Measurements from ENCODE around the gene LTF. TPM values are rescaled to one million over a fixed set of nuclear protein-coding genes. Genes with fewer than 3 reads are reported as not detected.

The LTF gene
- total RNA-seq, 1 donor from 2014 or later: 0.51 TPM

DNA sequence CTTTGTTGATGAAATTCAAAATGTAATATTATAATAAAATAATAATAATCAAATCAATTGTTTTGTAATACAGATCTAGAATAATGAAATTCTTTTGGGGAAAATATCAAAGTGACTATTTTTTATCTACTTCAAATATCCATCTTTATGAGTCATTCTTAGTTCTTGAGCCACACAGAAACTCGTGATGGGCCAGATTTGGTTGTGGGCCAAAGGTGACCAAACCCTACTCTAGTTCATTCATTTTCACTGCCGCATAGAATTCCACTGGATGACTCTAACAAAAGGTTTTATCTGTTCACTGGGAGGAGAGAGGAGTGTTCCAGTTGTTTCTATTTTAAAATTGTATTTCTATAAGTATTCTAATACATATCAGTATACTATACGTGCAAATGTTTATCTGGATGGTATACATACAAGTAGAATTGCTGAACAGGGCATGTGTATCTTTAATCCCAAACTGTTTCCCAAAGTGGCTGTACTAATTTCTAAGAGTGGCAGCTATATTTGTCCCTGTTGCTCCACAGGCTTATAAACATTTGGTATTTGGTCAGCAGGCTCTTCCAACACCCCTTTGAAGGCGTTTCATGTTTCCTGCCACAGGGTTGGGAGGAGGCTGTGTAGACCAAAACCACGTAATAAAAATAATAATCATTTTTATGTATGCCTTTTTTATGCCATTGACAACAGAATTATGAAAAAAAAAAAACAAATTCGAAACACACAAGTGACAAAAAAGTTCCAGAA, 25.8 kb upstream of the LTF start:
- no peak for DNase-seq

DNA sequence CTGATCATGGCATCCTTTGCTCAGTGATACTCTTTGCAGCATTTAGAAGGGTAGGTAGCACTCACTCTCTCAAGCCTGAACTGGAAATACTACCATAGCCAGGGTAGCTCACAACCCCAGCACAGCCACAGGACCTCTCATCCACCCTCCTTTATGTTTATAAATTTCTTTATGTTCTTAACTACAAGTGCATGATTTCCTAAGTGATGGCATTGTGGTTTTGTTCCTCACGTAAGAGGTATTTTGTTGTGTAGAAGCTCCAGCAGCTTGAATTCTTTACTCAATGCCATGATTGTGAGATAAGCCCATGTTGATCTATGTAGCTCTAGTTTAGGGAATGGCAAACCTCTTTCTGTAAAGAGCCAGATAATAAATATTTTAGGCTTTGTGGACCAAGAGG, 25.2 kb upstream of the LTF start:
- no peak for DNase-seq

DNA sequence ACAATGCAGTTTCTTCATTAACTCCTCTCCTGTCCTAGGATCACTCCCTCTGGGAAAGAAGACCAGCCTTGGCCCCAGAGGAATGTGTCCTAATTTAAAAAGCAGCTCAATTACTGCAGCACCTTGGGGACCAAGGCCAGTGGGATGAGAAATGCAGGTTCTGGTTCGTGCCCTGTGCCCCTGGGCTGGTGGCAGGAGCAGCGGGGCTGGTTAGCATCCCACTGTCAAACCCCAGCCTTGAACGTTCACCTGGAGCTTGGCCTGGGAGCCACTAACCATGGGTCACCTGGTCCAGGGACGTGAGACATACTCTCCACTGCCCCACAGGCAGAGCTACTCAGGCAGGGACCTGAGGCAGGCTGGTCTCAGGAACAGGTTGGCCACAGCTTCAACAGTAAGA, 24.7 kb upstream of the LTF start:
- no peak for DNase-seq

GRCh38 chr3:46488735-46489361, 24.1 kb upstream of the LTF start:
- peak; percentile 94 for DNase-seq

DNA sequence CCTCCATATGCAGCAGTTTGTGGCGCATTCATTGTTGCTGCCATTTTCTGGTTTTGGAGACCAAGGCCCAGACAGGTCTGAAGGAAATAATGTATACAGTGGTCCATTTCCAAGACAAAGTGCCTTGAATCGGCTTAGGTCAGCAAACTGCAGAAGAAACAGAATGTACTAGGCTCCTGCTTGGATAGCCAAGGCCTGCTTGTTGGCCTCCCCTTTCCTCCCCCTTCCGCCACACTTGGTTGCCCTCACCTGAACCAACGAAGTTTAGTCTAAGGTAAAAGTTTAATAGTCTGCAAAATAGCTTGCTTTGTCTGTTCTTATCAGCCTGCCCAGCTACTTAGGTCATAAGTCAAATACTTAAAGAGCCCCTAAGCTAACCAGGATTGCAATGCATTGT, 21.1 kb upstream of the LTF start:
- no peak for DNase-seq

- DNase-seq: no peak
Measured at GRCh38 chr3:46484911-46485778, 20.4 kb upstream of the LTF start.

DNA sequence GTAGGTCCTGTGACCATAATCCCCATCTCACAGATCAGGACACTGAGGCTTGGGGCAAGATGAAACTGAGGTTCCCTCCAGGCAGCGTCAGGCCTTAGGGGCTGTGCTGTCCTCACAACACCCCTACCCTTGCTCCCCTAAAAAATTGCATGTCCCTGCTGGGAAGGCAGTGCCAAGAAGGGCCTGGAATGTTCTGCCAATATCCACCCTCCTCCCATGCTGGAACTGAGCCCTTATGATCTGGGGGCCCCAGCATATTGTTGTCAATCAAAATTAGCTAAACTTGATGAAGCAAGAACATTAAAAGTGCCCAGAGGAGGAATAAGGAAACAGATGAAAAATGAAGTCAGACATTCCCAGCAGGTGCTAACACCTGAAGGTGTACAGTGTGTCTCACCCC, 19.7 kb upstream of the LTF start:
- no peak for DNase-seq

GRCh38 chr3:46483825-46484224, 19.1 kb upstream of the LTF start:
- no peak for DNase-seq

DNA sequence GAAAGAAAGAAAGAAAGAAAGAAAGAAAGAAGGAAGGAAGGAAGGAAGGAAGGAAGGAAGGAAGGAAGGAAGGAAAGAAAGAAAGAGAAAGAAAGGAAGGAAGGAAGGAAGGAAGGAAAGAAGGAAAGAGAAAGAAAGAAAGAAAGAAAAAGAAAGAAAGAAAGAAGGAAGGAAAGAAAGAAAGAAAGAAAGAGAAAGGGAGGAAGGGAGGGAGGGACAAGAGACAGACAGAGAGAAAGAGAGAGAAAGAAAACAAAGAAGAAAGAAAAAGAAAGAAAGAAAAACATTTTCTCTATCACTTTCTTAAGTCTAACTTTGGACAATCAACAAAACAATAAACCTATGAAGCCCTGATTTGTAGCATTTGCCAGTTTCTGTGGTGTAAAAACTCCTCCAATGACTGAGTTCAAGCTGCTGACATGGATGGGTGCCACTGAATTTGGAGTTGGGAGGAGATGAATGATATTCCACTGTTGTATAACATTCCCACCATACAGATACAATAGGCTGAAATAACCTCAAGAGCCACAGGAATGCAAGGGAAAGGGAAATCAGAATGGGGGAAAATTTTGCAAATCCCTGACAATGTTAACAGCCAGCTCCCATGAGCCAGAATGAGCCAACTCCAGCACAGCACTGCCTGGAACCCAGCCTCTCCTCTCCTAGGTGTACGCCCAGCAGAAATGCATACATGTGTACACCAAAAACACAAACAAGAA, 18.1 kb upstream of the LTF start:
- DNase-seq: no peak

DNA sequence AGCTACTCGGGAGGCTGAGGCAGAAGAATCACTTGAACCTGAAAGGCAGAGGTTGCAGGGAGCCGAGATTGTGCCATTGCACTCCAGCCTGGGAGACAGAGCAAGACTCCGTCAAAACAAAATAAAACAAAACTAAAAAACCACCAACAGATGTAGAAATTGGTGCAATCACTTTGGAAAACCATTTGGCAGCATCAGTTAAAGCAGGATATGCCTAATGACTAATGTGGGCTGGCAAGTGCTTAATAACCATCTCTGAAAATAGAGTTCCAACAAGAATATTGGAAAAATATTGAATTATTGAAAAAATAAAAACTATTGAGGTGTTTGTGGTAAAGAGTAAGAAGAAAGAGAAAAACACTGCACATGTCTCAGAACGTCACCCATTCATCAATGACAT, 16.9 kb upstream of the LTF start:
- DNase-seq: no peak

- no peak for DNase-seq
Measured at GRCh38 chr3:46480491-46481195, 15.9 kb upstream of the LTF start.

GRCh38 chr3:46479696-46480095, 15.0 kb upstream of the LTF start:
- no peak for DNase-seq

DNA sequence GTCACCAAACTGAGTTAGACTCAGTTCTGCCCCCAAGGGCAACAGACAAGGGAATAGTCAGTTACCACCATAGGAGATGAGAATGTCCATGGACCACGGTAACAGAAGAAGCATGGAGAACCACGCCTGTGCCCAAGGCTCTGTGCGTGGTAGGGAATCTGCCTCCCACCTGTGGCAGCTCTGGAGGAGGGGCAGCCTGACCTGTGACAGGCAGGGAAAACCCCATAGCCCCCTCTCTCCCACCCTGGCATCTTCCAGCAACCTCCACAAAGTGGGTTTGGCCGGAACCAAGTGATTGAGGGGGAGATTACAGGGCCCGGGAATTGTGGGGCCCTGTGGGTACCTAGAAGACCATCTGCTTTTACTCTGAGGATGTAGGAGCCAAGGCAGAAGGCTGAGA, 14.3 kb upstream of the LTF start:
- DNase-seq: no peak

DNA sequence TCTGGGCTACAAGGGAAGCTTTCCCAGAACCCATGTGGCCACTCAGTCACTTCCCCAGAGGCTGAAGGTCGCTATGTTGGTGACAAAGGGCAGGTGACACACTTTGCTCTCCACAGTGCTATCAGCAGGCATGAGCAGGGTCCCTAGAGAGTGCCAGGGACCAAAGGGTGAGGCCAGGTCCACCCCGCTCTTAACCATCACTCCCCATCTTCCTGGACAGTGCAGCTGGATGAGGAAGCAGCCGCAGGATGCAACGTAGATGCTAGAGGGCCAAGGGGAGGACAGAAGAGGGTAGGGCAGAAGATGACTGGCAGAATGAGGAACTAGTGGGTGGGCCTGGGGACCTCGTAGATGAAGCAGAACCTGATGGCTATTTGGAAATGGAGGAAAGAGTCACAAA, 13.6 kb upstream of the LTF start:
- no peak for DNase-seq

DNA sequence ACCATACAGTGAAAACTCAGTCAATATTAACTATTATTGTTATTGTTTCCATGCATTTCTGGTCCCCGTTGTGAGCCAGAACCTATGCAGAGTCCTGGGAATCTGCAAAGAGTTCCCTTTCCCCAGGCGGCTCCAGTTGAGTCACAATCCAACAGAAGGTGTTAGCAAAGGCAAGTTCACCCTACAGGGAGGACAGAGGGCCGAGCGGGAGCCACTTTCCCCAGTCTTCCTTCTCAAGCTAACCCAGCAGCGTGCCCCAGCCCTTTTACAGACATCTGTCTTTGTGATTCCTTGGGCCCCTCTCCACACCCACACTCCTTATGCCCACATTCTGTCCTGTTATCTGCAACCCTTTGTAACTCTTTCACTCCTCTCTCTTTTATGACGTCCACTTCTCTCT, 13.1 kb upstream of the LTF start:
- no peak for DNase-seq

GRCh38 chr3:46477145-46477544, 12.4 kb upstream of the LTF start:
- DNase-seq: no peak

DNA sequence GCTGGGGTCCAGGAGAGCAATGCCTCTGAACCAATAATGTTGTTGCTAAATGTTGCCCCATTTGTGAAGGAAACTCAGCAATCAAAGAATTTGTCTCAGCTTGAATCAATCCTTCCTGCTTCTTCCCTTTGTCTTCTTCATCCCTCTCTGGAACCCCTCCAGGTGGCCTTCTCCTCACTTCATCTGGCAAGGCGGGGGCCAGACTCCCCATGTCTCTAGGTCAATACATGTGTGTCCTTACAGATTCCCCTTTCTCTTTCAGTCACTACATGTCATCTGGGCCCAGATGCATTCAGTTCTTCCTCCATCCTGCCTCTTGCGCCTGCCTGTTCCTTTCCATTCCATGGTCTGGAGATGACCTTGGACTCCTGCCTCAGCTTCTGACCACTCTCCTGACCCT, 8.0 kb upstream of the LTF start:
- no peak for DNase-seq

DNA sequence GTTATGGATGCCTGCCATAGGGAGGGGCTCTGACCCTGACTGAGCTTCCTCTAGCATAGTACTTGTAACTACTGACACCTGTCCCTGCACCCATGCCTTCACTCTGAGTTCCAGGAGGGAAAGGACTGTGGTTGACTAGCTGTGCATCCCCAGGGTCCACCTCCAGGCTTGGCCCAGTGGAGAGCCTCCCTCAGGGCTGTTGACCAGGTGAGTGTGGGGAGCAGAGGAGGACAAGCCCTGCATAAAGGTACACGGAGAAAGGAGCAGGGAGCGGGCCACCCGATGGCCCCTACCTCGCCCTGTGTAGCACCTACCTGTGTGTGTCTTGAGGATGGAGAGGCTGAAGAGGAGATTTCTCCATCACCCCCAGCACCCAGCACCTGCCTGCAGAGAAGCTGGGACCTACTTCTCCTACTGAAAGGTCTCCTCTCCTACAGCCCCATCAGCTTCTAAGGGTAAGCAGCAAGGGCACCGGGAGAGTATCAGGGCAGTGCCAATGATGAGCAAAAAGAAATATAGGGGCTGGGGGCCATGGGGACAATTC, 6.7 kb upstream of the LTF start:
- DNase-seq: no peak

DNA sequence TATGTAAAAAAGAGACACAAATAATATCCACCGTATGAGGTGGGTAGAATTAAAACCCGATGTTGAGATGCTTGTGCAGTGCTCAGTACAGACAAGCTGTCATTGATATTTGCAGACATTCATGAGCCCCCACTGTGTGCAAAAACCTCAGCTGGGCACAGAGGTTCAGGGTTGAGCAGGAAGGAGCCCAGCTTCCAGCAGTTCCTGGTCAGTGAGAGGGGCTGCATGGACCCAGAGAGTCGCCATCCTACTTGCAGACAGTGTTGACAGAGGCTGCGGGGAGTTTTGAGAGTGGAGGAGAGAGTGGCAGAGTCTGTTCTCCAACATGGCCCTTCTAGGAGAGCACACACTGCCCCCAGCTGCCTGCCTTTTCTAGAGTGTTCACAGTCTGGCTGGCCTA, 6.1 kb upstream of the LTF start:
- DNase-seq: no peak

DNA sequence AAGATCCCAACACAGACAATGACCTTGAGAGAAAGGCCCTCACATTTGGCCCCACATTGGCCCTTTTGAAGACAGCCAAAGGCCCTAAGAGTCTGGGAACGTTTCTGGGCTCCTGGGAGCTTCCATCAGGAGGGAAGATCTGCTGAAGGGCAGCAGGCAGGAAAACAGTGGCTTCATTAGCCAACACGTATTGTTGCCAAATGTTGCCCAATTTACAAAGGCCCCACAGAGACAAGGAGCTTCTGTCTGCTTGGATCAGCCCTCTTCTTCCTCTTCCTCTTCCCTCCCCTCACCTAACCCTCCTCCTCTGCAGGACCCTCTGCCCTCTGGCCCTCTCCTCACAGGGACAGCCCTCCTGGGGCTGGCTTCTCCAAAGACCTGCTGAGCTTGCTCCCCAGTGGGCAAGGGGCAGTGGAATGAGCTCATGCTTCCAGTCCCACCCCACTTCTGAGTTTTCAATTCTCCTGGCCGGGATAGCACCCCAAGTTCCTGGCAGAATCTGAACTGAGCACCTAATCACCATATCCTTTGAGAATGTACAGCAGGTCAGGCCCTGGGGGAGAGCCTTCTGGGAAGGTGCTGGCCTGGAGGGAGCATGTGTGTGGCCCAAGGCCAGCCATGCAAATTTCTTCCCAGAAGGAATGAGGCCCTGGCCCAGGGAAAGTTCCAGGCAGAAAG, 5.1 kb upstream of the LTF start:
- no peak for DNase-seq

DNA sequence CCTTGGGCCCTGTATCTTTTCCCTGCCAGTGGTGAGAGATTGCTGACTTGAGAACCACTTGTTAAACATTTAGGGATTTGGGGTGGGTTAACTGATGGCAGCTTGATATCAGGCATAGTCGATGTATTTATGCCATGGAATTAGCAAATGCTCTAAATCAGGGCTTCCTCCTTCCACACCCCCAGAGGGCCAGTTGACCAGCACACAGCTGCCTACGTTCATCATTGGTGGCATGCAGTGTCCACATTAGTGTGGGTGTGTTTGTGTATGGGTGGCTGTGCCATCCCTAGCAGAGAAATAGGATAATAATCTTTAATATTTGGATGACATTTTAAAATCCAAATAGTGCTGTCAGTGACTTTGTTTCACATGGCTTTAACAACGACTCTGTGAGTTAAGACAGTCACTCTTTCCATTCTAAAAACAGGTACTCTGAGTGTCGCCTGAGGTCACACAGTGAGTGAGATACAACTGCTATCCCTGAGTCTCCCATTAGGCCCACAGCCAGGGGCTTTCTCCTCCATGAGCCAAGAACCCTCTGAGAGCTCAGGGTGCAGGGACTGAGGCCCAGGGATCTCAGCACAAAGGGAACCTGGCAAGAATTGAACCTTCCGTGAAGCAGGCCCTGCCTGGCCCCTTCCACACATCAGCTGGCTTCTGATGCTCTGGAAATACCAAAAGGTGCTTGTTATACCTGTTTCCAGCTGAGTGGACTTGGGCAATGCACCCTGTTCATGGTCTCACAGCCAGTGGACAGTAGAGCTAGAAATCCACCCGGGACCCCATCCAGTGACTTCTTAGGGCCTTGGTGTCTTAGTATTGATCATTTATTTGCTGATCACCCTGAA, 4.3 kb upstream of the LTF start:
- DNase-seq: no peak

All from dermis blood vessel endothelial cell (primary cell).